ENCODE measurements around the gene MGMT. TPM values are rescaled to one million over a fixed set of nuclear protein-coding genes. Genes with fewer than 3 reads are reported as not detected.

MGMT gene
- total and polyA plus RNA-seq, 7 experiments from 2014 or later = 17.6 to 37.1 (median 22.0) TPM

DNA sequence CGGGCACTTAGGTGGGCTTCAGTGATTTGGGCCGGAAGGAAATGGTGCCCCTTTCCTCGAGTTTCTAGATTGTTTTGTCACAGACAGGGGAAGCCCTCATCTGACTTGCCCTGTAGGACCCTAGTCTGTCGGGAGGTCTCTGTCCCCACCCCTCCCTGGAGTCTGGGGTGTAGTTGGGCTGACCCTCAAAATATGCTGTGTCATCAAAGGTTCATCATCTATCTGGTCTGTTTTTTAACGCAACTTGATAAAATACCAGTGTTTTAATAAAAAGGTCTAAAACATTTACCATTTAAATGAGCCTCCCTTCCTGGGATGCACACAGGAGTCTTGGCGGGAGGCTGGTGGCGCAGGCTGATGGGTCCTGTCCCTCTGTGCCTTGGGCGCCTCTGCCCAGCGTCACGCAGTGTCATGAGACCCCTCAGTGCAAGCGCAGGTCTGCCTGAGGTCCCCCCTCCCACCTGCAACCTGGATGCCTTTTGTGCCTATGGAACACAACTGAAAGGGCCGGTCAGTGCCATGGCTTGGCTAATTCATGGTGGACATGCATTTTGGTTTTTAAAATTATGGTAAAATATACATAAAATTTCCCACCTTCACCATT is 146.4 kb downstream of the MGMT start:
- H3K4me1 ChIP-seq (ENCODE audit: control insufficient read depth in 2 of 2, insufficient read depth in 2 of 2, low read length in 2 of 2) = no peaks in the 10 kb centered on the region
- intact Hi-C loops (cut with micrococcal nuclease) = no loop called here
- Mint-ChIP-seq H3K27ac (no peak overlapping the region), H3K4me1 (peaks cover 0 to 16% (median 4%) of the 10 kb centered on the region in 7 donors), H3K36me3 (peaks cover 0 to 94% (median 67%) of the 10 kb centered on the region in 5 donors), H3K4me3 (no peak overlapping the region), H3K9me3 (peaks cover 0 to 67% (median 9%) of the 10 kb centered on the region in 11 donors), H3K27me3 (no peaks in the 10 kb centered on the region)
- ChIA-PET CTCF (no interaction called here), POLR2A (no interaction called here)
- H3K36me3 ChIP-seq (ENCODE audit: control insufficient read depth in 2 of 3, insufficient read depth in 3 of 3, low read length in 3 of 3) = peaks cover 0 to 5% (median 0%) of the 10 kb centered on the region in 3 experiments
- no peak overlapping the region for H3K27ac ChIP-seq (ENCODE audit: low read depth, low read length)
- no peak for DNase-seq
- no peaks in the 10 kb centered on the region for H3K9me3 ChIP-seq (ENCODE audit: control insufficient read depth in 2 of 3, low read length in 3 of 3)
- no peaks in the 10 kb centered on the region for H3K27me3 ChIP-seq (ENCODE audit: control insufficient read depth in 2 of 2, insufficient read depth in 2 of 2, low read length in 2 of 2)
- no peak for ATAC-seq
- no peak overlapping the region for H3K4me3 ChIP-seq (ENCODE audit: low read length)

DNA sequence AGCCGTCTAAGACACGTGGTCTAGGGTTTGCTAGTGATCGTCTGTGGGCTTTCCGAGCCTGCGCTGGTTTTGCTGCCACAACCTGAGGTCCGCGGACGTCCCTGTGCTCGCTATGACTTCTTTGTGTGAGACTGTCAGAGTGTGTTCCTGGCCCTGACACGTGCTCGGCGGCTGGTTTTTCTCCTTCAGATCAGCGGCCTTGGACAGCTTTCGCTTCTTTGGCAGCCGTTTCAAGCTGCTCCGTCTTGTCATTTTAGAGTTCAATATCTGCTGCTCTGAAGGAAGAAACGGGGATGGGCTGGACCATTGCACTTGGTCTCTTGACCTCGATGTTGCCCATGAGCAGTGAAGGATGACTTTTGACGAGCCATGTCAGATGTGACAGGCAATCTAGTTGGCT is 147.3 kb downstream of the MGMT start:
- intact Hi-C loops (cut with micrococcal nuclease) = no loop called here
- Mint-ChIP-seq H3K4me3 (no peak overlapping the region), H3K27ac (no peak overlapping the region), H3K4me1 (peaks cover 0 to 19% (median 8%) of the 10 kb centered on the region in 7 donors), H3K27me3 (no peaks in the 10 kb centered on the region), H3K9me3 (peaks cover 0 to 68% (median 12%) of the 10 kb centered on the region in 11 donors), H3K36me3 (peaks cover 0 to 88% (median 72%) of the 10 kb centered on the region in 5 donors)
- no peaks in the 10 kb centered on the region for H3K9me3 ChIP-seq (ENCODE audit: control insufficient read depth in 2 of 3, low read length in 3 of 3)
- ATAC-seq (no peak), DNase-seq (no peak)
- no peak overlapping the region for H3K4me3 ChIP-seq (ENCODE audit: low read length)
- no peaks in the 10 kb centered on the region for H3K27me3 ChIP-seq (ENCODE audit: control insufficient read depth in 2 of 2, insufficient read depth in 2 of 2, low read length in 2 of 2)
- CTCF ChIA-PET = no interaction called here
- POLR2A ChIA-PET = no interaction called here
- H3K36me3 ChIP-seq (ENCODE audit: control insufficient read depth in 2 of 3, insufficient read depth in 3 of 3, low read length in 3 of 3) = peaks cover 0 to 2% (median 0%) of the 10 kb centered on the region in 3 experiments
- no peaks in the 10 kb centered on the region for H3K4me1 ChIP-seq (ENCODE audit: control insufficient read depth in 2 of 2, insufficient read depth in 2 of 2, low read length in 2 of 2)
- H3K27ac ChIP-seq (ENCODE audit: low read depth, low read length) = no peak overlapping the region

DNA sequence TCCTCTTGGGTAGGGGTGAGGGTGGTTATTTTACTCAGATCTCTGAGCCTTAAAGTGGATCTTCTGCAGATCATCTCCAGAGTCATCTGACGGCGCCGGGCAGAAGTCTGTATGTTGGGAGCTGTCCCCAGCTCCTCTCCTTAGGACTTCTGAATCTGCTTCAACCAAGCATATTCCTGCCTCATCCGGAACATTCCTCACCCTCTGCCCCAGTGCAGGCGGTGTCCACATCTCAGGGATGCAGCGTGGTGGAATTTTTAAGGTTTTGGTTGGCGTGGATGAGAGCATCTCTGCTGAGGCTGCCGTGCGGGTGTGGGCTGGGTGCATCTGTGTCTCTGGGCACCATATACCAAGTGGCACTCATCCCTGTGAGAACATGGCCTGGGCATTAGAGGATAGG is 148.3 kb downstream of the MGMT start:
- Mint-ChIP-seq H3K27me3 (no peaks in the 10 kb centered on the region), H3K36me3 (peaks cover 0 to 86% (median 66%) of the 10 kb centered on the region in 5 donors), H3K4me3 (peak overlapping the region in 1 of 10 donors; percentile 12), H3K9me3 (peaks cover 0 to 67% (median 12%) of the 10 kb centered on the region in 11 donors), H3K4me1 (peaks cover 0 to 16% (median 8%) of the 10 kb centered on the region in 7 donors), H3K27ac (no peak overlapping the region)
- intact Hi-C loops (cut with micrococcal nuclease) = no loop called here
- Histone ChIP-seq H3K4me1 (ENCODE audit: control insufficient read depth in 2 of 2, insufficient read depth in 2 of 2, low read length in 2 of 2) (no peaks in the 10 kb centered on the region), H3K9me3 (ENCODE audit: control insufficient read depth in 2 of 3, low read length in 3 of 3) (no peaks in the 10 kb centered on the region), H3K4me3 (ENCODE audit: low read length) (no peak overlapping the region), H3K27ac (ENCODE audit: low read depth, low read length) (no peak overlapping the region), H3K36me3 (ENCODE audit: control insufficient read depth in 2 of 3, insufficient read depth in 3 of 3, low read length in 3 of 3) (no peaks in the 10 kb centered on the region), H3K27me3 (ENCODE audit: control insufficient read depth in 2 of 2, insufficient read depth in 2 of 2, low read length in 2 of 2) (no peaks in the 10 kb centered on the region)
- POLR2A ChIA-PET = no interaction called here
- CTCF ChIA-PET = no interaction called here
- DNase-seq (no peak), ATAC-seq (no peak)

DNA sequence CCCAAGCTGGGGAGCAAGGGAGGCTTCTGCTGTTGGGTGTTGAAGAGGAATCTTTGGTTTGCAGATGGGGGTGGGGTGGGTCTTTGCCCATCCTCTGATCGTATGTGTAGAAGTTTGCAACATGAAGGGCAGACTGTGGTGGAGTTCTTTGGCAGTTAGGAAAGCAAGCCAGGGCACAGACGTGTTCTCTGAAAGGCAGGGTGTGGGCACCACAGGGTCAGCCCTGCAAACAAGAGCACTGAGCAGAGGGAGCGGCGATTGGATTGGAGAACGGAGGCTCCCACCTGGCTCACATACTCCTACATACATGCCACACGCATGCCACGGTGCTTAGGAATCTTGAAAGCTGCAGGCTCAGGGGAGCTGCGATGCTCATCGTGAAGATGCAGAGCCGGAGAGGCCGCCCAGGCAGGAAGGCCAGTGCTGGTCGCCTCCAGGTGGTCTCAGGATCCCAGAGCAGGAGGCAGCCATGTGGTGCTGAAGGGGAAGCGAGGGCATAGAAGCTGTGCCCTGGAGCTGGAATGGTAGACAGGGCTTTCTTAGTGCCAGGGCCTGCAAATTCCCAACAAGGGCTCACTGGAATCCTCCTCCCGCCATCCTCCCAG is 149.0 kb downstream of the MGMT start:
- H3K9me3 Mint-ChIP-seq = peaks cover 0 to 70% (median 12%) of the 10 kb centered on the region in 11 donors
- H3K9me3 ChIP-seq (ENCODE audit: control insufficient read depth in 2 of 3, low read length in 3 of 3) = no peaks in the 10 kb centered on the region
- peaks cover 0 to 82% (median 60%) of the 10 kb centered on the region in 5 donors for H3K36me3 Mint-ChIP-seq
- no peak for DNase-seq
- H3K27me3 Mint-ChIP-seq = no peaks in the 10 kb centered on the region
- H3K27ac Mint-ChIP-seq = no peak overlapping the region
- peaks cover 0 to 14% (median 8%) of the 10 kb centered on the region in 7 donors for H3K4me1 Mint-ChIP-seq
- no peaks in the 10 kb centered on the region for H3K36me3 ChIP-seq (ENCODE audit: control insufficient read depth in 2 of 3, insufficient read depth in 3 of 3, low read length in 3 of 3)
- ChIA-PET CTCF (no interaction called here), POLR2A (no interaction called here)
- no peak overlapping the region for H3K27ac ChIP-seq (ENCODE audit: low read depth, low read length)
- H3K4me1 ChIP-seq (ENCODE audit: control insufficient read depth in 2 of 2, insufficient read depth in 2 of 2, low read length in 2 of 2) = no peaks in the 10 kb centered on the region
- no peak for ATAC-seq
- H3K27me3 ChIP-seq (ENCODE audit: control insufficient read depth in 2 of 2, insufficient read depth in 2 of 2, low read length in 2 of 2) = no peaks in the 10 kb centered on the region
- intact Hi-C loops (cut with micrococcal nuclease) = no loop called here
- H3K4me3 Mint-ChIP-seq = no peak overlapping the region
- no peak overlapping the region for H3K4me3 ChIP-seq (ENCODE audit: low read length)

DNA sequence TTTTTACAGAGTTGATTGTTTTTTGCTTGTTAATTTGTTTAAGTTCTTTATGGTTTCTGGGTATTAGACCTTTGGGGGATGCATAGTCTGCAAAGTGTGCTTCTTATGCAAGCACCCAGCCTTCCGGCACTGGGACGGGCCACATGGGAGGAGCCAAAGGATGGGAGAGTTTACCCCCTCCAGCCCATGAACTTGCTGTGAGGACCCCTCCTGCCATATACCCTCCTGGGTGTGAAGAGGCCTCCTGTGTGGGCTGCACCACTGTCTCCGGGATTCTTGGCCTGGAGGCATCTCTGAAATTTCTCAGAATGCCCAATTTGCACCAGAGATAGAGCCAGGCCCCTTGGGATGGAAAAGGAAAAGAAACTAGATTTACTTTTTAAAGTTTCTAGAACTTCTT is 150.7 kb downstream of the MGMT start:
- CTCF ChIA-PET = no interaction called here
- H3K4me3 ChIP-seq (ENCODE audit: low read length) = no peak overlapping the region
- Mint-ChIP-seq H3K4me3 (no peak overlapping the region), H3K9me3 (peaks cover 0 to 75% (median 18%) of the 10 kb centered on the region in 11 donors), H3K27ac (no peak overlapping the region), H3K4me1 (peaks cover 0 to 19% (median 8%) of the 10 kb centered on the region in 7 donors), H3K27me3 (no peaks in the 10 kb centered on the region), H3K36me3 (peaks cover 0 to 82% (median 59%) of the 10 kb centered on the region in 5 donors)
- H3K9me3 ChIP-seq (ENCODE audit: control insufficient read depth in 2 of 3, low read length in 3 of 3) = no peaks in the 10 kb centered on the region
- H3K4me1 ChIP-seq (ENCODE audit: control insufficient read depth in 2 of 2, insufficient read depth in 2 of 2, low read length in 2 of 2) = no peaks in the 10 kb centered on the region
- H3K36me3 ChIP-seq (ENCODE audit: control insufficient read depth in 2 of 3, insufficient read depth in 3 of 3, low read length in 3 of 3) = no peaks in the 10 kb centered on the region
- no peak overlapping the region for H3K27ac ChIP-seq (ENCODE audit: low read depth, low read length)
- DNase-seq (no peak), ATAC-seq (no peak)
- intact Hi-C loops (cut with micrococcal nuclease) = no loop called here
- no peaks in the 10 kb centered on the region for H3K27me3 ChIP-seq (ENCODE audit: control insufficient read depth in 2 of 2, insufficient read depth in 2 of 2, low read length in 2 of 2)
- POLR2A ChIA-PET = interaction anchor here (0.5 kb wide), 1 partner anchor 10 kb away, joined by 3 read pairs; no protein-coding TSS in a partner anchor

DNA sequence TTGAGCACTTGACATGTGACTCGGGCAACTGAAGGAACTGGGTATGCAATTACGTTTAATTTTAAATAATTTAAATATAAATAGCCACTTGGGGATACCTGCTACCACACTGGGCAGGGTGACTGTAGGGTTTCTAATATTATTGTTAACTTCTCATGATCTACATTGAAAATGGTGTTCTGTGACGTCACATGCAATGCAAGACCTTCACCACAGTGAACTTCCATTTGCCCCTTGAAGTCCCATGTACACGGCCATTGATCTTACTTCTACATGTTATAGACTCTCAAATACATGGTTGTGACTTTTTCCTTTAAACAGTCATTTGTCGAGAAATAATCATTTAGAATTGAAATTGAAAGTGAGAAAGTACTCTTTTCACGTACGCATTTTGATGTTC is 154.0 kb downstream of the MGMT start:
- no peak overlapping the region for H3K4me3 Mint-ChIP-seq
- peaks cover 0 to 61% (median 17%) of the 10 kb centered on the region in 11 donors for H3K9me3 Mint-ChIP-seq
- no peak overlapping the region for H3K4me3 ChIP-seq (ENCODE audit: low read length)
- no peaks in the 10 kb centered on the region for H3K4me1 ChIP-seq (ENCODE audit: control insufficient read depth in 2 of 2, insufficient read depth in 2 of 2, low read length in 2 of 2)
- no peaks in the 10 kb centered on the region for H3K9me3 ChIP-seq (ENCODE audit: control insufficient read depth in 2 of 3, low read length in 3 of 3)
- H3K27me3 ChIP-seq (ENCODE audit: control insufficient read depth in 2 of 2, insufficient read depth in 2 of 2, low read length in 2 of 2) = no peaks in the 10 kb centered on the region
- no peak overlapping the region for H3K27ac ChIP-seq (ENCODE audit: low read depth, low read length)
- no peaks in the 10 kb centered on the region for H3K27me3 Mint-ChIP-seq
- ATAC-seq (no peak), DNase-seq (no peak)
- H3K36me3 Mint-ChIP-seq = peaks cover 0 to 70% (median 48%) of the 10 kb centered on the region in 5 donors
- no peaks in the 10 kb centered on the region for H3K36me3 ChIP-seq (ENCODE audit: control insufficient read depth in 2 of 3, insufficient read depth in 3 of 3, low read length in 3 of 3)
- intact Hi-C loops (cut with micrococcal nuclease) = no loop called here
- H3K27ac Mint-ChIP-seq = no peak overlapping the region
- ChIA-PET CTCF (no interaction called here), POLR2A (no interaction called here)
- peaks cover 0 to 22% (median 8%) of the 10 kb centered on the region in 7 donors for H3K4me1 Mint-ChIP-seq

DNA sequence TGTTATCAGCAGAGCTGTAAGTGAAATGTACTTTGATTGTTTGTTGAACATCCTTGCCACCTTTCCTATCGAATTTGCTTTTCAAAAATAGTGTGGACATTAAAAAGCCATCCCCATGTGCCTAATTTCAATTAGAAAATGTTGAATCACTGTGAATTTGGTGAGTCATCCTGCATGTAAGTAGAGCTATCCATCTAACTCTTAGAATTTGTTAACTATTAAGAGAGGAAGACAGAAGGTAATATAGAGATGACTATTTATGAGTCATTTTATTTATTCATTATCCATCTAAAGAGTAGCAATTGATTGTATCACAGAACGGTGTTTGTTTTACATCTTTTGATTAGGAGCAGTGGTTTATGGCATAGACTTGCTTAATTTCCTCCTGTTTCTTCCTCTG is 154.7 kb downstream of the MGMT start:
- ChIA-PET CTCF (no interaction called here), POLR2A (no interaction called here)
- H3K36me3 Mint-ChIP-seq = peaks cover 0 to 69% (median 47%) of the 10 kb centered on the region in 5 donors

More for the DNA sequence above, 154.7 kb downstream of the MGMT start:
- Histone ChIP-seq H3K27me3 (ENCODE audit: control insufficient read depth in 2 of 2, insufficient read depth in 2 of 2, low read length in 2 of 2) (no peaks in the 10 kb centered on the region), H3K9me3 (ENCODE audit: control insufficient read depth in 2 of 3, low read length in 3 of 3) (no peaks in the 10 kb centered on the region), H3K4me1 (ENCODE audit: control insufficient read depth in 2 of 2, insufficient read depth in 2 of 2, low read length in 2 of 2) (no peaks in the 10 kb centered on the region), H3K36me3 (ENCODE audit: control insufficient read depth in 2 of 3, insufficient read depth in 3 of 3, low read length in 3 of 3) (no peaks in the 10 kb centered on the region), H3K4me3 (ENCODE audit: low read length) (no peak overlapping the region), H3K27ac (ENCODE audit: low read depth, low read length) (no peak overlapping the region)
- no peak for DNase-seq
- Mint-ChIP-seq H3K9me3 (peaks cover 0 to 61% (median 17%) of the 10 kb centered on the region in 11 donors), H3K4me1 (peaks cover 0 to 22% (median 8%) of the 10 kb centered on the region in 7 donors), H3K27me3 (no peaks in the 10 kb centered on the region), H3K4me3 (no peak overlapping the region), H3K27ac (no peak overlapping the region)
- intact Hi-C loops (cut with micrococcal nuclease) = no loop called here
- no peak for ATAC-seq
